Endothelial cell (in vitro differentiated cells): Measurements from ENCODE around the gene HOXD3. TPM values are rescaled to one million over a fixed set of nuclear protein-coding genes. Genes with fewer than 3 reads are reported as not detected.
A peak's percentile ranks its signal among the peaks of the same experiment; 100 is the strongest.

Source experiments
- DNase-seq: peaks from one replicate; pipeline ENCODE4 v3.0.0; 2021; ENCODE audit warnings: low spot score
- H3K27ac Mint-ChIP-seq: one replicate; pipeline ENCODE4 v1.8.0; 2021; ENCODE audit warnings: mixed read lengths, inconsistent platforms; ENCODE audit not compliant: unreplicated experiment
- H3K27me3 Mint-ChIP-seq: one replicate; pipeline ENCODE4 v1.8.0; 2021; ENCODE audit warnings: mild to moderate bottlenecking, moderate library complexity, mixed read lengths, inconsistent platforms; ENCODE audit not compliant: unreplicated experiment
- H3K36me3 Mint-ChIP-seq: one replicate; pipeline ENCODE4 v1.8.0; 2021; ENCODE audit warnings: mild to moderate bottlenecking, low read depth, mixed read lengths, inconsistent platforms; ENCODE audit not compliant: unreplicated experiment
- H3K4me1 Mint-ChIP-seq: one replicate; pipeline ENCODE4 v1.8.0; 2021; ENCODE audit warnings: mild to moderate bottlenecking, mixed read lengths, inconsistent platforms; ENCODE audit not compliant: unreplicated experiment
- H3K4me3 Mint-ChIP-seq: one replicate; pipeline ENCODE4 v1.8.0; 2021; ENCODE audit warnings: mild to moderate bottlenecking, mixed read lengths, inconsistent platforms; ENCODE audit not compliant: unreplicated experiment
- H3K9me3 Mint-ChIP-seq: one replicate; pipeline ENCODE4 v1.8.0; 2021; ENCODE audit warnings: mixed read lengths, inconsistent platforms; ENCODE audit not compliant: unreplicated experiment
- total RNA-seq: library from RNA; stranded (reverse); fragmentation: NEBNext Ultra II Directional; extraction: Animal tissue kit (Norgen Biotek cat#: 25700); gene quantifications from one replicate; pipeline ENCODE4 v1.2.1, GENCODE V29; 2021; ENCODE audit not compliant: unreplicated experiment
- TF ChIP-seq, protein P1 (sequence below): fragments of 200-600 bp; sonication (generic); IDR thresholded peaks from one replicate; pipeline ENCODE4 v1.5.0; 2021; ENCODE audit warnings: antibody characterized with exemption; ENCODE audit not compliant: unreplicated experiment

Gene HOXD3
- total RNA-seq, 1 donor from 2014 or later: 4.1 TPM

DNA sequence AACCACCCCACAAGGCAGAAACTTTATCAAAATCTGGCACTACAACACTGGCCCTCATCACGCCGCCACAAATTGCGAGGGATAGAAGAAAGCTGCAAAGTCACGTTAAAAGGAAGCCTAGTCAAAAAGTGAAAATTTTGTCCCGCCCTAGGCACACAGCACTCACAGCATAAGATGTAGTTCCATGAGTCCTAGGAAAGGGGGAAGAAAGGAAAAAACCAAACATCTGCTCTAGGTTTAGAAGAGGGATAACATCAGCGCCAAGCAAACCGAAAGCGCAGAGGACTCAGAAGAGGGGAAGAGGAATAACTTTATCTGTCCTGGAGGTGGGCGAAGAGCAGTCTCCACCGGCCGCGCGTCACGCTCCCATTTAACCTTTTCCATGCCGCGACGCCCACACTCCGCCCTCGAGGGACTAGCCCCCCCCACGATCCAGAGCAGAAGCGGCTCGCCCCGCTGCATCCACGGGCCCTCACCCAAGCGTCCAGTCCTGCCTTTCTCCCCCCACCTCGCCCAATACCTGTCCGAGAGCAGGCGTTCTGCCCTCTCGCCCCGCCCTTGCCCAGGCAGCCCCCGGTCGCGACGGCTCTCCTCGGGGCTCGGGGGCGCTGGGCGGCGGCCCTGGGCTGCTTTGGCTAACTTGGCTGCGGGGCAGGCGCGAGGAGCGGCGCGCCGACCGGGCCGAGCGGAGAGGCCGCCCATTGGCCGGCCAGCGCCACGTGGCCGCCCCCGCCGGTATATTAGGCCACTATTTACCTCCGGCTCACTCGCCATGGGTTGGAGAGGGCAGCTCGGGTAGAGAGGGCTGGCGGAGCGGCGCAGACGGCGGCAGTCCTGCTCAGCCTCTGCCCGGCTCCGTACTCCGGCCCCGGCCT is 31.0 kb downstream of the HOXD3 start, which contains the start of gene HOXD1:
TSS of gene HOXD1 (plus strand) at position 770 of the 875 bp plus-strand sequence. CDS start 134 bp downstream, outside the sequence.
- H3K36me3 Mint-ChIP-seq: peaks cover 9% of the 10 kb centered on the region
- peaks cover 12% of the 10 kb centered on the region for H3K27me3 Mint-ChIP-seq
- H3K4me3 Mint-ChIP-seq: peak within 1 kb of the TSS; percentile 94
- H3K4me1 Mint-ChIP-seq: peaks cover 38% of the 10 kb centered on the region
- DNase-seq: peak; percentile 65
- no peaks in the 10 kb centered on the region for H3K9me3 Mint-ChIP-seq
- H3K27ac Mint-ChIP-seq: peak within 1 kb of the TSS; percentile 69
- TF ChIP-seq, protein P1, sequence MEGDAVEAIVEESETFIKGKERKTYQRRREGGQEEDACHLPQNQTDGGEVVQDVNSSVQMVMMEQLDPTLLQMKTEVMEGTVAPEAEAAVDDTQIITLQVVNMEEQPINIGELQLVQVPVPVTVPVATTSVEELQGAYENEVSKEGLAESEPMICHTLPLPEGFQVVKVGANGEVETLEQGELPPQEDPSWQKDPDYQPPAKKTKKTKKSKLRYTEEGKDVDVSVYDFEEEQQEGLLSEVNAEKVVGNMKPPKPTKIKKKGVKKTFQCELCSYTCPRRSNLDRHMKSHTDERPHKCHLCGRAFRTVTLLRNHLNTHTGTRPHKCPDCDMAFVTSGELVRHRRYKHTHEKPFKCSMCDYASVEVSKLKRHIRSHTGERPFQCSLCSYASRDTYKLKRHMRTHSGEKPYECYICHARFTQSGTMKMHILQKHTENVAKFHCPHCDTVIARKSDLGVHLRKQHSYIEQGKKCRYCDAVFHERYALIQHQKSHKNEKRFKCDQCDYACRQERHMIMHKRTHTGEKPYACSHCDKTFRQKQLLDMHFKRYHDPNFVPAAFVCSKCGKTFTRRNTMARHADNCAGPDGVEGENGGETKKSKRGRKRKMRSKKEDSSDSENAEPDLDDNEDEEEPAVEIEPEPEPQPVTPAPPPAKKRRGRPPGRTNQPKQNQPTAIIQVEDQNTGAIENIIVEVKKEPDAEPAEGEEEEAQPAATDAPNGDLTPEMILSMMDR: no peak

DNA sequence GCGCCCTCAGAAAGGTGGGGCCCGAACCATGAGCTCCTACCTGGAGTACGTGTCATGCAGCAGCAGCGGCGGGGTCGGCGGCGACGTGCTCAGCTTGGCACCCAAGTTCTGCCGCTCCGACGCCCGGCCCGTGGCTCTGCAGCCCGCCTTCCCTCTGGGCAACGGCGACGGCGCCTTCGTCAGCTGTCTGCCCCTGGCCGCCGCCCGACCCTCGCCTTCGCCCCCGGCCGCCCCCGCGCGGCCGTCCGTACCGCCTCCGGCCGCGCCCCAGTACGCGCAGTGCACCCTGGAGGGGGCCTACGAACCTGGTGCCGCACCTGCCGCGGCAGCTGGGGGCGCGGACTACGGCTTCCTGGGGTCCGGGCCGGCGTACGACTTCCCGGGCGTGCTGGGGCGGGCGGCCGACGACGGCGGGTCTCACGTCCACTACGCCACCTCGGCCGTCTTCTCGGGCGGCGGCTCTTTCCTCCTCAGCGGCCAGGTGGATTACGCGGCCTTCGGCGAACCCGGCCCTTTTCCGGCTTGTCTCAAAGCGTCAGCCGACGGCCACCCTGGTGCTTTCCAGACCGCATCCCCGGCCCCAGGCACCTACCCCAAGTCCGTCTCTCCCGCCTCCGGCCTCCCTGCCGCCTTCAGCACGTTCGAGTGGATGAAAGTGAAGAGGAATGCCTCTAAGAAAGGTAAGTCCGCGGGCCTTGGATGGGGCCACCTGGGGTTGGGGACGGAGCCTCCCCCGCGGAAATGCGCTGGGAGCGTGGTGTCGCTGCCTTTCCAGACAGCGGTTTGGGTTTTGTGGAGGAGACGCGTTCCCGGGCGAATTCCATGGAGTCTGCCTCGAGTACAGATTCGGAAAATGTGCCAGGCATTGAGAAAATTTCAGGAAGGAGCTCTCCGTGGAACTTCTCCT is 31.9 kb downstream of the HOXD3 start:
- peak; percentile 33 for DNase-seq
- Mint-ChIP-seq H3K27ac (no peak overlapping the region), H3K27me3 (peaks cover 10% of the 10 kb centered on the region), H3K4me3 (peak overlapping the region; percentile 83), H3K4me1 (peaks cover 38% of the 10 kb centered on the region), H3K36me3 (peaks cover 5% of the 10 kb centered on the region), H3K9me3 (no peaks in the 10 kb centered on the region)
- TF ChIP-seq, protein P1: no peak

DNA sequence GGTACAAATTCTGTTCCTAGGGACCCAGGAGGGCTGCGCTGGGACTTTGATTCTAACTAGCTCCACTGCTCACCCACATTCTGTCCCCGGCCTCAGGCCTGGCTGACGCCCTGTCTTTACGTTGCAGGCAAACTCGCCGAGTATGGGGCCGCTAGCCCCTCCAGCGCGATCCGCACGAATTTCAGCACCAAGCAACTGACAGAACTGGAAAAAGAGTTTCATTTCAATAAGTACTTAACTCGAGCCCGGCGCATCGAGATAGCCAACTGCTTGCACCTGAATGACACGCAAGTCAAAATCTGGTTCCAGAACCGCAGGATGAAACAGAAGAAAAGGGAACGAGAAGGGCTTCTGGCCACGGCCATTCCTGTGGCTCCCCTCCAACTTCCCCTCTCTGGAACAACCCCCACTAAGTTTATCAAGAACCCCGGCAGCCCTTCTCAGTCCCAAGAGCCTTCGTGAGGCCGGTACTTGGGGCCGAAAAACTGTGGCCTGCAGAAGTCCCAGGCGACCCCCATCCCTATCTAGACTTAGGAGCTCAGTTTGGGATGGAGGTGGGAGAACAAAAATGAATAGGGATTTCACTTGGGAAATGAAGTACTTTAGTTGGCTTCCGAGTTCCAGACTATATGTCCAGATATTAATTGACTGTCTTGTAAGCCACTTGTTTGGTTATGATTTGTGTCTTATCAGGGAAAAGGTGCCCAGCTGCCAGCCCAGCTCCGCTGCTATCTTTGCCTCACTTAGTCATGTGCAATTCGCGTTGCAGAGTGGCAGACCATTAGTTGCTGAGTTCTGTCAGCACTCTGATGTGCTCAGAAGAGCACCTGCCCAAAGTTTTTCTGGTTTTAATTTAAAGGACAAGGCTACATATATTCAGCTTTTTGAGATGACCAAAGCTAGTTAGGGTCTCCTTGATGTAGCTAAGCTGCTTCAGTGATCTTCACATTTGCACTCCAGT is 32.9 kb downstream of the HOXD3 start:
- DNase-seq: no peak
- Mint-ChIP-seq H3K4me3 (peak overlapping the region; percentile 83), H3K9me3 (no peaks in the 10 kb centered on the region), H3K4me1 (peaks cover 38% of the 10 kb centered on the region), H3K27ac (no peak overlapping the region), H3K27me3 (peaks cover 10% of the 10 kb centered on the region), H3K36me3 (peaks cover 5% of the 10 kb centered on the region)
- TF ChIP-seq, protein P1: no peak

DNA sequence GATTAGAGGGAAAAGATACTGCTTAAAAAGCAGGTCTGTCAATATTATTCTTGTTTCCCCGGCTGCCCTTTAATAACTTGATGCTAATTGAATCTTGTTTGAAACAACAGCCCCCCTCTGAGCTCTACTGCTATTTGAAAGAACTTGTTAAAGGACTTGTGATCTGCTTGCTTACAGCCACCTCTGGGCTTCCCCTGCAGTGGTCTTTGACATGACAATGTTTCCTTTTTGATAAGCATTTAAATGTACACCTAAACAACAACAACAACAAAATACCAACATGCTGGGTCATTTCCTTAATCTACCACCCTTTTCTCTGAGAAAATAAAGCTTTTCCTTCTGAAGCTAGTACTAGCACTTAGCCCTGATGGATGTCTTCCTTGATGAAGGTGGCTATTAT is 35.2 kb downstream of the HOXD3 start:
- Mint-ChIP-seq H3K36me3 (peaks cover 5% of the 10 kb centered on the region), H3K4me1 (peaks cover 24% of the 10 kb centered on the region), H3K27me3 (peaks cover 5% of the 10 kb centered on the region), H3K4me3 (no peak overlapping the region), H3K9me3 (no peaks in the 10 kb centered on the region), H3K27ac (no peak overlapping the region)
- DNase-seq: no peak
- TF ChIP-seq, protein P1: no peak
